IPS-18a (cell line): Measurements from ENCODE around the gene CARD6.
"Not testable (repeated sequence)": the region's sequence is repeated elsewhere in the genome, so short reads cannot be mapped to it uniquely, and the experiment has no call there.

Source experiments
- H3K27ac ChIP-seq: one replicate; pipeline ENCODE4 v1.5.1; 2013; ENCODE audit warnings: low read length
- H3K27me3 ChIP-seq: one replicate; pipeline ENCODE4 v1.6.1; 2013; ENCODE audit warnings: mild to moderate bottlenecking, low read length; ENCODE audit not compliant: control insufficient read depth, insufficient read depth
- H3K36me3 ChIP-seq: one replicate; pipeline ENCODE4 v1.6.1; 2013; ENCODE audit warnings: low read depth, low read length; ENCODE audit not compliant: control insufficient read depth
- H3K4me1 ChIP-seq: one replicate; pipeline ENCODE4 v1.6.1; 2013; ENCODE audit warnings: low read depth, low read length; ENCODE audit not compliant: control insufficient read depth
- H3K4me3 ChIP-seq: one replicate; pipeline ENCODE4 v1.5.1; 2013; ENCODE audit warnings: low read length
- H3K9ac ChIP-seq: one replicate; pipeline ENCODE4 v1.6.1; 2013; ENCODE audit warnings: mild to moderate bottlenecking, low read length, moderate library complexity
- H3K9me3 ChIP-seq: one replicate; pipeline ENCODE4 v1.6.1; 2013; ENCODE audit warnings: low read depth, low read length; ENCODE audit not compliant: control insufficient read depth

CARD6 gene

GRCh38 chr5:40847525-40847924, 6.4 kb downstream of the CARD6 start:
- Histone ChIP-seq H3K4me1 (no peaks in the 10 kb centered on the region), H3K9ac (no peak overlapping the region), H3K27me3 (no peaks in the 10 kb centered on the region), H3K4me3 (no peak overlapping the region), H3K9me3 (no peaks in the 10 kb centered on the region), H3K27ac (no peak overlapping the region), H3K36me3 (no peaks in the 10 kb centered on the region)

GRCh38 chr5:40853632-40854192, 12.5 kb downstream of the CARD6 start:
- no peaks in the 10 kb centered on the region for H3K9me3 ChIP-seq
- H3K36me3 ChIP-seq: no peaks in the 10 kb centered on the region
- no peak overlapping the region for H3K9ac ChIP-seq
- H3K4me1 ChIP-seq: no peaks in the 10 kb centered on the region
- no peaks in the 10 kb centered on the region for H3K27me3 ChIP-seq
- H3K4me3 ChIP-seq: no peak overlapping the region
- H3K27ac ChIP-seq: no peak overlapping the region

- no peaks in the 10 kb centered on the region for H3K27me3 ChIP-seq
- H3K4me1 ChIP-seq: no peaks in the 10 kb centered on the region
- no peak overlapping the region for H3K27ac ChIP-seq
- no peak overlapping the region for H3K4me3 ChIP-seq
- H3K9ac ChIP-seq: no peak overlapping the region
- no peaks in the 10 kb centered on the region for H3K9me3 ChIP-seq
- H3K36me3 ChIP-seq: no peaks in the 10 kb centered on the region
These were observed 19.5 kb downstream of the CARD6 start for GRCh38 chr5:40860711-40861110.

GRCh38 chr5:40865004-40865403, 23.8 kb downstream of the CARD6 start:
- H3K36me3 ChIP-seq, H3K4me1 ChIP-seq, H3K27ac ChIP-seq, H3K4me3 ChIP-seq, H3K9ac ChIP-seq, H3K27me3 ChIP-seq, H3K9me3 ChIP-seq: not testable (repeated sequence)

GRCh38 chr5:40866844-40867243, 25.7 kb downstream of the CARD6 start:
- Histone ChIP-seq H3K4me1 (peaks cover 9% of the 10 kb centered on the region), H3K27ac (no peak overlapping the region), H3K9me3 (no peaks in the 10 kb centered on the region), H3K36me3 (no peaks in the 10 kb centered on the region), H3K4me3 (no peak overlapping the region), H3K27me3 (no peaks in the 10 kb centered on the region), H3K9ac (no peak overlapping the region)

GRCh38 chr5:40869384-40869783, 28.2 kb downstream of the CARD6 start:
- Histone ChIP-seq H3K4me3 (no peak overlapping the region), H3K27me3 (no peaks in the 10 kb centered on the region), H3K9me3 (no peaks in the 10 kb centered on the region), H3K4me1 (peaks cover 9% of the 10 kb centered on the region), H3K36me3 (no peaks in the 10 kb centered on the region), H3K27ac (no peak overlapping the region), H3K9ac (no peak overlapping the region)

GRCh38 chr5:40871177-40871576, 30.0 kb downstream of the CARD6 start:
- no peaks in the 10 kb centered on the region for H3K36me3 ChIP-seq
- H3K4me1 ChIP-seq: peaks cover 9% of the 10 kb centered on the region
- no peak overlapping the region for H3K27ac ChIP-seq
- H3K9me3 ChIP-seq: no peaks in the 10 kb centered on the region
- H3K27me3 ChIP-seq: no peaks in the 10 kb centered on the region
- H3K4me3 ChIP-seq: no peak overlapping the region
- H3K9ac ChIP-seq: no peak overlapping the region

- H3K4me3 ChIP-seq, H3K4me1 ChIP-seq, H3K36me3 ChIP-seq: not testable (repeated sequence)
These were observed 31.1 kb downstream of the CARD6 start for GRCh38 chr5:40872253-40872652.

GRCh38 chr5:40873286-40873880, 32.2 kb downstream of the CARD6 start:
- Histone ChIP-seq H3K9me3 (no peaks in the 10 kb centered on the region), H3K27me3 (no peaks in the 10 kb centered on the region), H3K27ac (no peak overlapping the region), H3K36me3 (no peaks in the 10 kb centered on the region), H3K4me3 (no peak overlapping the region), H3K4me1 (peaks cover 9% of the 10 kb centered on the region), H3K9ac (no peak overlapping the region)

More at GRCh38 chr5:40872253-40872652, 31.1 kb downstream of the CARD6 start:
- H3K9ac ChIP-seq, H3K27ac ChIP-seq, H3K27me3 ChIP-seq, H3K9me3 ChIP-seq: not testable (repeated sequence)

GRCh38 chr5:40875958-40876357, 34.8 kb downstream of the CARD6 start:
- Histone ChIP-seq H3K27me3 (no peaks in the 10 kb centered on the region), H3K36me3 (no peaks in the 10 kb centered on the region), H3K9me3 (no peaks in the 10 kb centered on the region), H3K27ac (no peak overlapping the region), H3K4me3 (no peak overlapping the region), H3K4me1 (peaks cover 5% of the 10 kb centered on the region), H3K9ac (no peak overlapping the region)

- H3K4me3 ChIP-seq: no peak overlapping the region
- no peak overlapping the region for H3K9ac ChIP-seq
- peaks cover 3% of the 10 kb centered on the region for H3K9me3 ChIP-seq
- H3K4me1 ChIP-seq: no peaks in the 10 kb centered on the region
- no peak overlapping the region for H3K27ac ChIP-seq
- H3K36me3 ChIP-seq: no peaks in the 10 kb centered on the region
- no peaks in the 10 kb centered on the region for H3K27me3 ChIP-seq
These were observed 36.3 kb downstream of the CARD6 start for GRCh38 chr5:40877371-40877988.
